HG03354 (cell line): Measurements from ENCODE around the gene LRRC3.
"Not testable (repeated sequence)": the region's sequence is repeated elsewhere in the genome, so short reads cannot be mapped to it uniquely, and the experiment has no call there.

Source experiments
- ATAC-seq: cut with Tn5 transposase; IDR thresholded peaks from one replicate; pipeline ENCODE4 v1.9.1; 2021; ENCODE audit warnings: mild to moderate bottlenecking; ENCODE audit not compliant: unreplicated experiment, poor library complexity, severe bottlenecking

LRRC3 gene

GRCh38 chr21:44454747-44455523 lies at the start of gene LRRC3:
Gene LRRC3, plus strand, starts transcription at chr21:44455510. Its CDS starts 1,135 bp downstream, at chr21:44456645.
- ATAC-seq = peak; percentile 56

- ATAC-seq = no peak
Measured at GRCh38 chr21:44405948-44406872, 49.1 kb upstream of the LRRC3 start.

- no peak for ATAC-seq
Measured at GRCh38 chr21:44406953-44407352, 48.4 kb upstream of the LRRC3 start.

GRCh38 chr21:44407493-44407892 lies 47.8 kb upstream of the LRRC3 start:
- no peak for ATAC-seq

- ATAC-seq = no peak
Measured at GRCh38 chr21:44408226-44408625, 47.1 kb upstream of the LRRC3 start.

GRCh38 chr21:44413566-44414290 lies 41.6 kb upstream of the LRRC3 start:
- no peak for ATAC-seq

GRCh38 chr21:44414291-44415072 lies 40.8 kb upstream of the LRRC3 start:
- no peak for ATAC-seq

GRCh38 chr21:44415073-44416025 lies 40.0 kb upstream of the LRRC3 start:
- no peak for ATAC-seq

- no peak for ATAC-seq
Measured at GRCh38 chr21:44416193-44416592, 39.1 kb upstream of the LRRC3 start.

- not testable (repeated sequence) for ATAC-seq
Measured at GRCh38 chr21:44417621-44418107, 37.6 kb upstream of the LRRC3 start.

- no peak for ATAC-seq
Measured at GRCh38 chr21:44418108-44418875, 37.0 kb upstream of the LRRC3 start.

GRCh38 chr21:44418876-44419230 lies 36.5 kb upstream of the LRRC3 start:
- ATAC-seq = no peak

- ATAC-seq = no peak
Measured at GRCh38 chr21:44419679-44420078, 35.6 kb upstream of the LRRC3 start.

GRCh38 chr21:44420416-44421205 lies 34.7 kb upstream of the LRRC3 start:
- ATAC-seq = no peak

- ATAC-seq = no peak
Measured at GRCh38 chr21:44421901-44422840, 33.1 kb upstream of the LRRC3 start.
